Pancreas (tissue), 10 donors: ENCODE measurements around the gene FBLN2. TPM values are rescaled to one million over a fixed set of nuclear protein-coding genes. Genes with fewer than 3 reads are reported as not detected.

Source experiments
- ATAC-seq, 4 donors: fragments of 200-7000 bp; cut with Tn5 transposase; one replicate each; pipeline versions ENCODE4 v1.8.0 to v1.9.1; 2020; ENCODE audit warnings: mild to moderate bottlenecking in 4 of 4, moderate library complexity in 4 of 4
- DNase-seq, 6 donors: peaks; one replicate each; pipeline ENCODE4 v3.0.0-alpha.2; 2020
- FAIRE-seq: peaks from 2 replicates; lab custom pipeline; 2012; peaks lifted over from hg19 to GRCh38; lab: Jason Lieb, UNC
- H3K27ac ChIP-seq, 4 donors: fragments of 200-600 bp; sonication (generic); 1 replicate in 3 of 4; 2 replicates in 1 of 4; pipeline versions ENCODE4 v1.5.0 to v1.8.0; 2020
- H3K27me3 ChIP-seq, 4 donors: fragments of 200-600 bp; one replicate each; pipeline ENCODE4 v1.8.0; 2021
- H3K36me3 ChIP-seq, 3 donors: fragments of 200-600 bp; sonication (generic) in 1 of 3; one replicate each; pipeline versions ENCODE4 v1.5.0 to v1.8.0; 2020 to 2021
- H3K4me1 ChIP-seq, 3 donors: fragments of 200-600 bp; one replicate each; pipeline ENCODE4 v1.8.0; 2021
- H3K4me3 ChIP-seq, 4 donors: fragments of 200-600 bp; sonication (generic) in 2 of 4; one replicate each; pipeline versions ENCODE4 v1.5.0 to v1.8.0; 2020 to 2021
- H3K9me3 ChIP-seq, 4 donors: fragments of 200-600 bp; one replicate each; pipeline ENCODE4 v1.8.0; 2021
- CTCF ChIP-seq, 4 donors: fragments of 200-600 bp; sonication (generic) in 3 of 4; IDR thresholded peaks; one replicate each; pipeline versions ENCODE4 v1.5.0 to v1.8.0; 2021; ENCODE audit warnings: antibody characterized with exemption in 4 of 4
- WGBS, 2 donors: extraction: QIAGEN DNeasy Blood & Tissue Kit; methylation state at CpG; one replicate each; pipeline ENCODE4 v1.1.7; 2013; 5-methylcytosine and 5-hydroxymethylcytosine counted together
- intact Hi-C, 3 donors: fragments of 100-400 bp; cut with DNase I; formaldehyde crosslinking; loops; one replicate each; pipeline versions ENCODE4 v1.11.1 to v1.14.2; 2022
- polyA plus RNA-seq, 2 donors: library from polyadenylated mRNA; stranded (reverse); fragments of 200-250 nt; gene quantifications; one replicate each; pipeline ENCODE4 v1.2.3, GENCODE V29; 2013
- total RNA-seq, 6 donors: library from RNA; stranded (reverse); fragmentation: NEBNext Ultra II Directional in 4 of 6; extraction: Animal tissue kit (Norgen Biotek cat#: 25700) in 4 of 6; gene quantifications; one replicate each; pipeline versions ENCODE4 v1.2.1 to v1.2.4, GENCODE V29; 2021 to 2023
- donor health status: healthy with polysubstance abuse.
- donor health status: DM: no; HTN: no; CAD: no; lungs with moderate emphysema.
- donor health status: DM: no; HTN: no; CAD: no.
- donor health status: control.
- donor health status: control.
- donor health status: Bipolar disorder and iron deficiency.
- donor health status: DM: yes; HTN: yes; CAD: no.
- donor health status: DM: no; HTN: no; CAD: no.
- donor health status: DM: no; HTN: no; CAD: no.
- donor health status: DM: yes; HTN: yes; CAD: no.

The FBLN2 gene
- total and polyA plus RNA-seq, 8 donors = 2.4 to 21.8 (median 4.2) TPM

- Histone ChIP-seq H3K27ac (no peak overlapping the region), H3K27me3 (no peaks in the 10 kb centered on the region), H3K4me1 (no peaks in the 10 kb centered on the region), H3K4me3 (no peak overlapping the region), H3K36me3 (no peaks in the 10 kb centered on the region), H3K9me3 (no peaks in the 10 kb centered on the region)
- WGBS, 2 donors = 76 to 79% methylated on average over 21 of the region's 21 CpGs
- no peak for DNase-seq
- ATAC-seq = no peak
- FAIRE-seq = no peak
- TF ChIP-seq CTCF (IDR thresholded peaks at IDR 0.05) = no peak
- intact Hi-C loops = no loop called here
Observed at GRCh38 chr3:13581485-13582365, 32.8 kb downstream of the FBLN2 start.

GRCh38 chr3:13582366-13583250 is 33.7 kb downstream of the FBLN2 start:
- no peak for FAIRE-seq
- TF ChIP-seq CTCF (IDR thresholded peaks at IDR 0.05) = no peak
- no peak for ATAC-seq
- no peak overlapping the region for H3K4me3 ChIP-seq
- H3K27ac ChIP-seq = no peak overlapping the region
- WGBS, 2 donors = 91 to 92% methylated on average over 24 of the region's 24 CpGs
- intact Hi-C loops = no loop called here
- H3K27me3 ChIP-seq = no peaks in the 10 kb centered on the region
- H3K4me1 ChIP-seq = no peaks in the 10 kb centered on the region
- no peak for DNase-seq
- no peaks in the 10 kb centered on the region for H3K9me3 ChIP-seq
- H3K36me3 ChIP-seq = no peaks in the 10 kb centered on the region

- intact Hi-C loops = no loop called here
- Histone ChIP-seq H3K4me3 (no peak overlapping the region), H3K9me3 (no peaks in the 10 kb centered on the region), H3K27ac (no peak overlapping the region), H3K36me3 (no peaks in the 10 kb centered on the region), H3K4me1 (no peaks in the 10 kb centered on the region), H3K27me3 (no peaks in the 10 kb centered on the region)
- TF ChIP-seq CTCF (IDR thresholded peaks at IDR 0.05) = no peak
- ATAC-seq (no peak), FAIRE-seq (no peak), DNase-seq (no peak)
- WGBS, 2 donors = 83 to 85% methylated on average over 15 of the region's 15 CpGs
Observed at GRCh38 chr3:13583251-13584180, 34.6 kb downstream of the FBLN2 start.

- Histone ChIP-seq H3K36me3 (no peaks in the 10 kb centered on the region), H3K4me1 (no peaks in the 10 kb centered on the region), H3K27ac (no peak overlapping the region), H3K27me3 (no peaks in the 10 kb centered on the region), H3K9me3 (no peaks in the 10 kb centered on the region), H3K4me3 (no peak overlapping the region)
- whole genome bisulfite sequencing, 2 donors = 87 to 89% methylated on average over 8 of the region's 8 CpGs
- ATAC-seq (no peak), DNase-seq (no peak), FAIRE-seq (no peak)
- TF ChIP-seq CTCF (IDR thresholded peaks at IDR 0.05) = no peak
- intact Hi-C loops = no loop called here
Observed at GRCh38 chr3:13584427-13584891, 35.5 kb downstream of the FBLN2 start.
